Medulla oblongata (tissue), 1 donor: ENCODE data around the gene MUC12.
"Not testable (repeated sequence)": the region's sequence is repeated elsewhere in the genome, so short reads cannot be mapped to it uniquely, and the experiment has no call there.

Experiments
- DNase-seq: peaks from one replicate; pipeline ENCODE4 v3.0.0-alpha.2; 2015; ENCODE audit errors: extremely low spot score

The MUC12 gene

GRCh38 chr7:100969066-100969615 lies at the start of gene MUC12:
TSS of gene MUC12 (plus strand) at chr7:100969565. CDS start at chr7:100969623, 58 bp downstream.
- DNase-seq = no peak

GRCh38 chr7:100919779-100920437 lies 49.5 kb upstream of the MUC12 start:
- DNase-seq = not testable (repeated sequence)

- no peak for DNase-seq
Observed at GRCh38 chr7:100921039-100921438, 48.3 kb upstream of the MUC12 start.

- not testable (repeated sequence) for DNase-seq
Observed at GRCh38 chr7:100923616-100924015, 45.7 kb upstream of the MUC12 start.

GRCh38 chr7:100929808-100930174 lies 39.6 kb upstream of the MUC12 start:
- DNase-seq = no peak

GRCh38 chr7:100933734-100934133 lies 35.6 kb upstream of the MUC12 start:
- DNase-seq = no peak

GRCh38 chr7:100935381-100935780 lies 34.0 kb upstream of the MUC12 start:
- DNase-seq = not testable (repeated sequence)

GRCh38 chr7:100936167-100936566 lies 33.2 kb upstream of the MUC12 start:
- DNase-seq = not testable (repeated sequence)

- DNase-seq = no peak
Observed at GRCh38 chr7:100942045-100942774, 27.2 kb upstream of the MUC12 start.

- DNase-seq = no peak
Observed at GRCh38 chr7:100943693-100944092, 25.7 kb upstream of the MUC12 start.

GRCh38 chr7:100944138-100944537 lies 25.2 kb upstream of the MUC12 start:
- DNase-seq = no peak

GRCh38 chr7:100946111-100946510 lies 23.3 kb upstream of the MUC12 start:
- no peak for DNase-seq

GRCh38 chr7:100946766-100947365 lies 22.5 kb upstream of the MUC12 start:
- DNase-seq = no peak

- DNase-seq = no peak
Observed at GRCh38 chr7:100947792-100948191, 21.6 kb upstream of the MUC12 start.

- no peak for DNase-seq
Observed at GRCh38 chr7:100949227-100949932, 20.0 kb upstream of the MUC12 start, which contains the start of gene MUC3A. TSS of gene MUC3A (plus strand) at chr7:100949534. CDS start at chr7:100949625, 91 bp downstream.

- DNase-seq = no peak
Observed at GRCh38 chr7:100949933-100950443, 19.4 kb upstream of the MUC12 start.

GRCh38 chr7:100951172-100951571 lies 18.2 kb upstream of the MUC12 start:
- no peak for DNase-seq

GRCh38 chr7:100951888-100952560 lies 17.3 kb upstream of the MUC12 start:
- no peak for DNase-seq

- no peak for DNase-seq
Observed at GRCh38 chr7:100952641-100953040, 16.7 kb upstream of the MUC12 start.

- peak; percentile 21 for DNase-seq
Observed at GRCh38 chr7:100957832-100958421, 11.4 kb upstream of the MUC12 start.

GRCh38 chr7:100959894-100960293 lies 9.5 kb upstream of the MUC12 start:
- DNase-seq = no peak
